GM12892 (cell line): ENCODE data around the gene RICTOR.
A peak's percentile ranks its signal among the peaks of the same experiment; 100 is the strongest.

Experiments used
- DNase-seq: peaks from one replicate; pipeline ENCODE4 v3.0.0; 2011; ENCODE audit not compliant: insufficient read length
- FAIRE-seq: peaks from 2 replicates; lab custom pipeline; 2011; peaks lifted over from hg19 to GRCh38; lab: Jason Lieb, UNC
- POLR2A ChIP-seq: IDR thresholded peaks from 2 replicates; pipeline ENCODE4 v1.6.1; 2011; ENCODE audit warnings: low read depth, low read length, control low read depth
- POLR2AphosphoS5 ChIP-seq: IDR thresholded peaks from 2 replicates; pipeline ENCODE4 v1.6.1; 2011; ENCODE audit warnings: low read depth, low read length, control low read depth
- TAF1 ChIP-seq: IDR thresholded peaks from 2 replicates; pipeline ENCODE4 v1.6.1; 2011; ENCODE audit warnings: low read depth, mild to moderate bottlenecking, control low read depth, low read length, borderline replicate concordance

RICTOR gene

GRCh38 chr5:39072925-39073766 lies 1.1 kb downstream of the RICTOR start:
- FAIRE-seq (peak; percentile 89), DNase-seq (peak; percentile 36)
- TF ChIP-seq TAF1 (peak; percentile 34; the same call in 1 of the 2 replicates), POLR2A (peak; percentile 49; the same call in 1 of the 2 replicates), POLR2AphosphoS5 (peak; percentile 5; the same call in 1 of the 2 replicates)

GRCh38 chr5:39068099-39068498 lies 6.1 kb downstream of the RICTOR start:
- DNase-seq (no peak), FAIRE-seq (no peak)
- no peak for TF ChIP-seq TAF1
- TF ChIP-seq POLR2A, result no peak

GRCh38 chr5:39064450-39064849 lies 9.7 kb downstream of the RICTOR start:
- no peak for DNase-seq
- TF ChIP-seq POLR2A (no peak), POLR2AphosphoS5 (no peak), TAF1 (no peak)
- FAIRE-seq, result no peak

- FAIRE-seq, result no peak
- DNase-seq, result no peak
- TF ChIP-seq POLR2A (no peak), POLR2AphosphoS5 (no peak), TAF1 (no peak)
Observed at GRCh38 chr5:39063037-39063436, 11.2 kb downstream of the RICTOR start.

GRCh38 chr5:39062530-39062929 lies 11.7 kb downstream of the RICTOR start:
- no peak for FAIRE-seq
- no peak for DNase-seq
- TF ChIP-seq TAF1 (no peak), POLR2A (no peak), POLR2AphosphoS5 (no peak)

GRCh38 chr5:39062104-39062503 lies 12.1 kb downstream of the RICTOR start:
- DNase-seq (no peak), FAIRE-seq (no peak)
- no peak for TF ChIP-seq POLR2A
- no peak for TF ChIP-seq TAF1
- TF ChIP-seq POLR2AphosphoS5, result no peak

GRCh38 chr5:39059064-39059463 lies 15.1 kb downstream of the RICTOR start:
- no peak for DNase-seq
- FAIRE-seq, result no peak
- TF ChIP-seq POLR2A (no peak), POLR2AphosphoS5 (no peak), TAF1 (no peak)

- no peak for DNase-seq
- FAIRE-seq, result no peak
- TF ChIP-seq POLR2AphosphoS5 (no peak), TAF1 (no peak), POLR2A (no peak)
Observed at GRCh38 chr5:39058178-39058921, 15.8 kb downstream of the RICTOR start.

GRCh38 chr5:39057734-39058133 lies 16.5 kb downstream of the RICTOR start:
- TF ChIP-seq POLR2AphosphoS5 (no peak), TAF1 (no peak), POLR2A (no peak)
- FAIRE-seq (no peak), DNase-seq (no peak)

GRCh38 chr5:39055768-39056398 lies 18.3 kb downstream of the RICTOR start:
- DNase-seq, result no peak
- FAIRE-seq, result no peak
- TF ChIP-seq TAF1, result no peak
- TF ChIP-seq POLR2A, result no peak
- TF ChIP-seq POLR2AphosphoS5, result no peak
